MM.1S (cell line): ENCODE measurements around the gene UQCC2.

Source experiments
- DNase-seq: peaks from one replicate; pipeline ENCODE4 v3.0.0-alpha.2; 2015
- H2AFZ ChIP-seq: fragments of 300-600 bp; sonication (generic); 2 replicates; pipeline ENCODE4 v1.6.0; 2016; ENCODE audit warnings: antibody characterized with exemption, low read length
- H3F3A ChIP-seq: fragments of 300-600 bp; sonication (generic); 2 replicates; pipeline ENCODE4 v1.6.1; 2016; ENCODE audit warnings: mild to moderate bottlenecking, antibody characterized with exemption, low read length, moderate library complexity, mixed read lengths; ENCODE audit not compliant: insufficient read depth
- H3K27ac ChIP-seq: fragments of 300-600 bp; sonication (generic); 2 replicates; pipeline ENCODE4 v1.5.1; 2016; ENCODE audit warnings: mild to moderate bottlenecking, low read length
- H3K27me3 ChIP-seq: fragments of 300-600 bp; sonication (generic); replicated peaks from 2 replicates; pipeline ENCODE4 v1.6.0; 2016; ENCODE audit warnings: low read length; ENCODE audit not compliant: insufficient read depth
- H3K36me3 ChIP-seq: fragments of 300-600 bp; sonication (generic); replicated peaks from 2 replicates; pipeline ENCODE4 v1.6.1; 2016; ENCODE audit warnings: mild to moderate bottlenecking, low read length, mixed read lengths; ENCODE audit not compliant: insufficient read depth
- H3K4me1 ChIP-seq: fragments of 300-600 bp; sonication (generic); 2 replicates; pipeline ENCODE4 v1.6.1; 2016; ENCODE audit warnings: low read length, mixed read lengths
- H3K4me2 ChIP-seq: fragments of 300-600 bp; sonication (generic); 2 replicates; pipeline ENCODE4 v1.6.0; 2016; ENCODE audit warnings: low read depth, low read length
- H3K4me3 ChIP-seq: fragments of 300-600 bp; sonication (generic); 2 replicates; pipeline ENCODE4 v1.5.1; 2016; ENCODE audit warnings: low read length, mixed read lengths
- H3K79me2 ChIP-seq: fragments of 300-600 bp; sonication (generic); 2 replicates; pipeline ENCODE4 v1.6.1; 2016; ENCODE audit warnings: mixed run types, low read length, mixed read lengths
- H3K9ac ChIP-seq: fragments of 300-600 bp; sonication (generic); 2 replicates; pipeline ENCODE4 v1.6.1; 2016; ENCODE audit warnings: low read length, mixed read lengths
- H3K9me2 ChIP-seq: fragments of 300-600 bp; sonication (generic); replicated peaks from 2 replicates; pipeline ENCODE4 v1.6.1; 2016; ENCODE audit warnings: mild to moderate bottlenecking, low read length, mixed read lengths; ENCODE audit not compliant: insufficient read depth
- H3K9me3 ChIP-seq: fragments of 300-600 bp; sonication (generic); replicated peaks from 2 replicates; pipeline ENCODE4 v1.6.1; 2016; ENCODE audit warnings: mild to moderate bottlenecking, low read length, mixed read lengths; ENCODE audit not compliant: insufficient read depth
- H4K20me1 ChIP-seq: fragments of 300-600 bp; sonication (generic); 2 replicates; pipeline ENCODE4 v1.6.1; 2016; ENCODE audit warnings: mild to moderate bottlenecking, low read length, moderate library complexity, mixed read lengths; ENCODE audit not compliant: insufficient read depth
- EZH2 ChIP-seq: fragments of 300-600 bp; sonication (generic); optimal IDR thresholded peaks from 2 replicates; pipeline ENCODE3; 2017; ENCODE audit warnings: low read depth, mild to moderate bottlenecking, antibody characterized with exemption, low read length, mixed read lengths
- EZH2phosphoT487 ChIP-seq: fragments of 300-600 bp; sonication (generic); IDR thresholded peaks from 2 replicates; pipeline ENCODE4 v1.6.1; 2018; ENCODE audit warnings: antibody characterized with exemption, low read length
- TF ChIP-seq, protein P1 (sequence below): fragments of 300-600 bp; sonication (generic); IDR thresholded peaks from 2 replicates; pipeline ENCODE4 v1.5.1; 2016; ENCODE audit warnings: antibody characterized with exemption, low read length, mixed read lengths

The UQCC2 gene

DNA sequence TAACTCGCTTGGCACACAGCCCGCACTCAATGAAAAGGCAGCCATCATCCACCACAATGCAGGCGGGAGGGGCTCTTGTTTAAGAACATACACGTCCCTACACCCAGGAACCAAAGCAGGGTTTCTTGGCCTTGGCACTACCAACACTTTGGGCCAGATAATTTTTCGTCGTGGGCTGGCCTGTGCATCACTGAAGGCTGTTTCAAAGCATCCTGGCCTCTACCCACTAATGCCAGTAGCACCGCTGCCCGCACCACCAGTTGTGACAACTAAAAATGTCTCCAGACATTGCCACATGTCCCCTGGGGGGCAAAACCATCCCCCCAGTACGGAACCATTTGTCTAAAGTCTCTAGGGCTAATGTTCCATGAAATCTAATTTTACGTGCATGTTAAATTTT, 13.0 kb downstream of the UQCC2 start:
- Histone ChIP-seq H3F3A (peaks cover 10% of the 10 kb centered on the region; the same call in 1 of the 2 replicates), H3K9ac (no peak overlapping the region), H3K27ac (no peak overlapping the region), H2AFZ (no peak overlapping the region), H3K4me2 (no peak overlapping the region), H4K20me1 (no peaks in the 10 kb centered on the region), H3K4me1 (no peaks in the 10 kb centered on the region), H3K79me2 (no peaks in the 10 kb centered on the region), H3K9me2 (no peaks in the 10 kb centered on the region), H3K27me3 (no peaks in the 10 kb centered on the region), H3K4me3 (no peak overlapping the region), H3K9me3 (no peaks in the 10 kb centered on the region), H3K36me3 (peaks cover 5% of the 10 kb centered on the region; the same call in 1 of the 2 replicates)
- TF ChIP-seq EZH2 (no peak), EZH2phosphoT487 (no peak)
- TF ChIP-seq, protein P1, sequence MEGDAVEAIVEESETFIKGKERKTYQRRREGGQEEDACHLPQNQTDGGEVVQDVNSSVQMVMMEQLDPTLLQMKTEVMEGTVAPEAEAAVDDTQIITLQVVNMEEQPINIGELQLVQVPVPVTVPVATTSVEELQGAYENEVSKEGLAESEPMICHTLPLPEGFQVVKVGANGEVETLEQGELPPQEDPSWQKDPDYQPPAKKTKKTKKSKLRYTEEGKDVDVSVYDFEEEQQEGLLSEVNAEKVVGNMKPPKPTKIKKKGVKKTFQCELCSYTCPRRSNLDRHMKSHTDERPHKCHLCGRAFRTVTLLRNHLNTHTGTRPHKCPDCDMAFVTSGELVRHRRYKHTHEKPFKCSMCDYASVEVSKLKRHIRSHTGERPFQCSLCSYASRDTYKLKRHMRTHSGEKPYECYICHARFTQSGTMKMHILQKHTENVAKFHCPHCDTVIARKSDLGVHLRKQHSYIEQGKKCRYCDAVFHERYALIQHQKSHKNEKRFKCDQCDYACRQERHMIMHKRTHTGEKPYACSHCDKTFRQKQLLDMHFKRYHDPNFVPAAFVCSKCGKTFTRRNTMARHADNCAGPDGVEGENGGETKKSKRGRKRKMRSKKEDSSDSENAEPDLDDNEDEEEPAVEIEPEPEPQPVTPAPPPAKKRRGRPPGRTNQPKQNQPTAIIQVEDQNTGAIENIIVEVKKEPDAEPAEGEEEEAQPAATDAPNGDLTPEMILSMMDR: no peak
- DNase-seq: no peak

DNA sequence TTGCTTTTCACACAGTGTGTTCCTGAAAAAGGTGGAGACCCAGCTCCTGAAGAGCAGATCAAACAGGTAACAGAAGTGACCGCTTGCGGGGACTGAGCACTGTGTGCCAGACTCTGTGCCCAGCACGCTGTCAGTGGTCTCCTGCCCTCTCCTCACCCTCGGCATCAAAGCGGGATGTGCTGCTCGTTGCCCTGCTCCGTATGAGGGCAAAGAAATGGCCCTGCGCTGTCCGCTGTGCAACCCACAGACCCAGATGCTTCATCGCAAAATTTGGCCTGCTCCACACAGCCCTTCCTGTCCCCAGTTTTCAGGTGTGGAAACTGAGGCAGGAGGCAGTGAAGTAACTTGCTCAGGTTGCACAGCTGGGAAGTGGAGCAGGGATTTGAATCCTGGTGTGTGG, 13.7 kb downstream of the UQCC2 start:
- H3K4me3 ChIP-seq: no peak overlapping the region
- no peak for DNase-seq
- H3K27me3 ChIP-seq: no peaks in the 10 kb centered on the region
- no peak overlapping the region for H3K9ac ChIP-seq
- H3K4me1 ChIP-seq: no peaks in the 10 kb centered on the region
- TF ChIP-seq EZH2 (no peak), EZH2phosphoT487 (no peak)
- TF ChIP-seq, protein P1: no peak
- H3K27ac ChIP-seq: no peak overlapping the region
- H3K79me2 ChIP-seq: no peaks in the 10 kb centered on the region
- no peaks in the 10 kb centered on the region for H4K20me1 ChIP-seq
- H3K9me2 ChIP-seq: no peaks in the 10 kb centered on the region
- H2AFZ ChIP-seq: no peak overlapping the region
- H3K9me3 ChIP-seq: no peaks in the 10 kb centered on the region
- peaks cover 5% of the 10 kb centered on the region; the same call in 1 of the 2 replicates for H3K36me3 ChIP-seq
- H3K4me2 ChIP-seq: no peak overlapping the region
- H3F3A ChIP-seq: peaks cover 10% of the 10 kb centered on the region; the same call in 1 of the 2 replicates

DNA sequence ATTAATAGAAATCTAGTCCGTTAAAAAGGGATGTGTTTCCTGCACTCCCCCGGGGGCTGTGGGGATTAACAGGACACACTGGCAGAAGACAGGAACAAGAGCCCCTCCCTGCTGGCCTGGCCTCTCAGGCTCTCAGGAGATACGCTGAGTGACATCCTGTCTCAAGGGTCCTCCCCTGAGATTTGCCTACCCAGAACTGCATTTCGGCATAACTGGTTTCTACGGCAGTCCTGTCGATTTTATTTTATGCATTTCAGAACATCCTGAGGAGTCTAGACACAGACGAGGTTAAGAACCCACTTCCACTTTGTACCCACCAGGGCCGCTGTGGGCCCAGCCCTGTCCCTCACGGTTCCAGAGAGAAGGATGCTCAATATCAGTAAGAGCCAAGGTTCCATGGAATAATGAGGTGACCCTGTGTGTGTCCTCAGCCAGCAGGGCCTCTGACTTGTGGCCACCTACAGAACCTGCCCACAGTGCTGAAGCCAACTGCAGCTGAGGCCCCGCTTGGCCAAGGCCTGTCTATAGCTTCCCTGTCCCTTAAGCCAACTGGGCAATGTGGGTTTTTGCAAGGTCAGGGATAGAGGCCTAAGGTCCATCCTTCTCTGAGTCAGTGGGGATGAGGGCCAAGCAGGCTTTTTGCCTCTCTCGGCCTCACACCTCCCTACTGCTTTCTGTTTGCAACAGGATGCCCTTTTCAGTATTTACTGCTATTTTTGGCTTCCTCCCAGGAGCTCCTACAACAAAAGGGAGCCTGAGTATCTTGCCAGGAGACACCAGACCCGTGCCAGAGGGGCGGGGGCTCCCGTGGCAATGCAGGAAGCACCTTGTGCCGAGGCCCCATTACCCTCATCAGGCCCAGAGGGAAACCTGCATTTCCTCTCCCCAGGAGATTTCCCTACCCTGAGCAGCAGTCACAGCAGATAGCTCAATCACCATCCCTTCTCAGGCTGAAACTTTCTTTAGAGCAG, 14.7 kb downstream of the UQCC2 start:
- H3K27me3 ChIP-seq: no peaks in the 10 kb centered on the region
- no peak for DNase-seq
- H3F3A ChIP-seq: 0 out of 2 replicates have a peak, but pooled peaks cover 6% of the 10 kb centered on the region
- no peak overlapping the region for H3K4me3 ChIP-seq
- no peaks in the 10 kb centered on the region for H3K4me1 ChIP-seq
- H3K9ac ChIP-seq: no peak overlapping the region
- H4K20me1 ChIP-seq: no peaks in the 10 kb centered on the region
- no peaks in the 10 kb centered on the region for H3K9me3 ChIP-seq
- no peak overlapping the region for H2AFZ ChIP-seq
- no peaks in the 10 kb centered on the region for H3K9me2 ChIP-seq
- peaks cover 5% of the 10 kb centered on the region; the same call in 1 of the 2 replicates for H3K36me3 ChIP-seq
- no peaks in the 10 kb centered on the region for H3K79me2 ChIP-seq
- TF ChIP-seq, protein P1: no peak
- TF ChIP-seq EZH2phosphoT487: no peak
- no peak for TF ChIP-seq EZH2
- no peak overlapping the region for H3K4me2 ChIP-seq
- H3K27ac ChIP-seq: no peak overlapping the region
